ENCODE data around the gene ATP5F1D.

ATP5F1D gene

DNA sequence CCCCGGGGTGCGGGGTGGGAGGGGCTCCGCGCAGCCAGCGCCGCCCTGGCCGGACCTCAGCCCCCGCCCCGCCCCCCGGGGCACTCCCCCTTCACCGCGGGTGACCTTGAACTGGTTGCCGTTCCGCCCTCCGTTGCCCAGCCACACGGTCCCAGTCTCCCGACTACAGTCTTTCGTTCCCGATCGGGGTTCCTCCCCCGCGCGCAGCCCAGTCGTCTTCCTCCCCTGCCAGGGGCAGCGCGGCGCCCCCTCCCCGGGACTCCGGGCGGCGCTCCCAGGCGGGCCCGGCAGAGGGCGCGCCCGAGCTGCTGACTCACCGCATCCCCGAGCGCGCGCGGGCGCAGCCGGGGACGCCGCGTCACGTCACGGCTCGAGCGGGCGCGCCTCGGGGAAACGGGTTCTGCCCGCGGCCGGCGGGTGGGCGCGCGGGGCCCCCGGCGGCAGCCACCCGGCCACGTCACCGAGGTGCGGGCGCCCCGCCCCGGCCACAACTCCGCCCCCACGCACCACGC, 7.3 kb downstream of the ATP5F1D start:
- H3K27ac ChIP-seq = peak overlapping the region; percentile 91
- TF ChIP-seq, protein P1, sequence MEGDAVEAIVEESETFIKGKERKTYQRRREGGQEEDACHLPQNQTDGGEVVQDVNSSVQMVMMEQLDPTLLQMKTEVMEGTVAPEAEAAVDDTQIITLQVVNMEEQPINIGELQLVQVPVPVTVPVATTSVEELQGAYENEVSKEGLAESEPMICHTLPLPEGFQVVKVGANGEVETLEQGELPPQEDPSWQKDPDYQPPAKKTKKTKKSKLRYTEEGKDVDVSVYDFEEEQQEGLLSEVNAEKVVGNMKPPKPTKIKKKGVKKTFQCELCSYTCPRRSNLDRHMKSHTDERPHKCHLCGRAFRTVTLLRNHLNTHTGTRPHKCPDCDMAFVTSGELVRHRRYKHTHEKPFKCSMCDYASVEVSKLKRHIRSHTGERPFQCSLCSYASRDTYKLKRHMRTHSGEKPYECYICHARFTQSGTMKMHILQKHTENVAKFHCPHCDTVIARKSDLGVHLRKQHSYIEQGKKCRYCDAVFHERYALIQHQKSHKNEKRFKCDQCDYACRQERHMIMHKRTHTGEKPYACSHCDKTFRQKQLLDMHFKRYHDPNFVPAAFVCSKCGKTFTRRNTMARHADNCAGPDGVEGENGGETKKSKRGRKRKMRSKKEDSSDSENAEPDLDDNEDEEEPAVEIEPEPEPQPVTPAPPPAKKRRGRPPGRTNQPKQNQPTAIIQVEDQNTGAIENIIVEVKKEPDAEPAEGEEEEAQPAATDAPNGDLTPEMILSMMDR (conservative IDR thresholded peaks at IDR 0.05) = peak; percentile 94

DNA sequence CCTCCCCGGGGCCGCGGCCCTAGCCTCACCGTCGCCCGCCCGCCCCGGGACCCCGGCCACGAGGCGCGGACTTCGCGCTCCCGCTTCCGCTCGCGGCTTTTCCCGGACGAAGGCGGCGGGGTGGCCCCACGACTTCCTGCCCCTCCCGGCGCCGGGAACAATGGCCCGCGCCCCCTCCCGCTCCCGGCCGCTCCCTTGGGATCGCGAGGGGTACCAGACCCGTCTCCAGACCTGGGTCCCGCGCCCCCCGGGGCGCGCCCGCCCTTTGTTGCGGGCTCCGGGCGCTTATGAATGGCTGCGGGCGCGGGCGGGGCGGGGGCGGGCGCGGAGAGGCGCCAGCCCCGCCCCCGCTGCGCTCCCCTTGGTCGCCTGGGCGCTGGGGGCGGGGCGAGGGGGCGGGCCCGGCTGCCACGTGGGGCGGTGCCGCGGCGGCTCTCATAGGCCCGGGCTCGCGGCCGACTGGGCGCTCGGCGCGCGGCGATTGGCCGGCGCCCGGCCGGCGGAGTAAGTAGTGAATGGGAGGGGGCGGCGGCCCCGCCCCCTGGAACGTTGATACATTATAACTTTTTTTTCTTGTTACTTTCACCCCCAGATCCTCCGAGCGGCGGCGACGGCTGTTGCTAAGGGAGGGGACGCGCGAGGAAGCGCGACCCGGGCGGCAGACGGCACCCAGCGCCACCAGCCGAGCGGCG, 7.9 kb downstream of the ATP5F1D start:
- TF ChIP-seq, protein P1 (conservative IDR thresholded peaks at IDR 0.05) = no peak
- peak overlapping the region; percentile 91 for H3K27ac ChIP-seq

DNA sequence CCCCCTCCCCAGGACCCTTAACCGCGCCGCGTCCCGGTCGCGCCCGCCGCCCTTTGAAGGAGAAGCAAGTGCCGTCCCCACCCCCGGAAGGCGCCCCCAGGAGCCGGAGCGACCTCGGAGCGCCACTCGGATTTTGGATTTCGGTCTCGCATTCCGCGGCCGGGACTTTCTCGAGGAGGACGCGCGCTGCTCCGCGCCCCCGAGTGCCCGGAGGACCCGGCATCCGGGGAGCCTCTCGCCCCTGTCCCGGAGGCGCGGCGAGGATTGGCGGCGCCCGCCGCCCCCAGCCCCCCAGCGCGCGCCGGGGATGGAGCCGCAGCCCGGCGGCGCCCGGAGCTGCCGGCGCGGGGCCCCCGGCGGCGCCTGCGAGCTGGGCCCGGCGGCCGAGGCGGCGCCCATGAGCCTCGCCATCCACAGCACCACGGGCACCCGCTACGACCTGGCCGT, 8.5 kb downstream of the ATP5F1D start:
- TF ChIP-seq, protein P1 (conservative IDR thresholded peaks at IDR 0.05) = no peak
- H3K27ac ChIP-seq = peak overlapping the region; percentile 91

DNA sequence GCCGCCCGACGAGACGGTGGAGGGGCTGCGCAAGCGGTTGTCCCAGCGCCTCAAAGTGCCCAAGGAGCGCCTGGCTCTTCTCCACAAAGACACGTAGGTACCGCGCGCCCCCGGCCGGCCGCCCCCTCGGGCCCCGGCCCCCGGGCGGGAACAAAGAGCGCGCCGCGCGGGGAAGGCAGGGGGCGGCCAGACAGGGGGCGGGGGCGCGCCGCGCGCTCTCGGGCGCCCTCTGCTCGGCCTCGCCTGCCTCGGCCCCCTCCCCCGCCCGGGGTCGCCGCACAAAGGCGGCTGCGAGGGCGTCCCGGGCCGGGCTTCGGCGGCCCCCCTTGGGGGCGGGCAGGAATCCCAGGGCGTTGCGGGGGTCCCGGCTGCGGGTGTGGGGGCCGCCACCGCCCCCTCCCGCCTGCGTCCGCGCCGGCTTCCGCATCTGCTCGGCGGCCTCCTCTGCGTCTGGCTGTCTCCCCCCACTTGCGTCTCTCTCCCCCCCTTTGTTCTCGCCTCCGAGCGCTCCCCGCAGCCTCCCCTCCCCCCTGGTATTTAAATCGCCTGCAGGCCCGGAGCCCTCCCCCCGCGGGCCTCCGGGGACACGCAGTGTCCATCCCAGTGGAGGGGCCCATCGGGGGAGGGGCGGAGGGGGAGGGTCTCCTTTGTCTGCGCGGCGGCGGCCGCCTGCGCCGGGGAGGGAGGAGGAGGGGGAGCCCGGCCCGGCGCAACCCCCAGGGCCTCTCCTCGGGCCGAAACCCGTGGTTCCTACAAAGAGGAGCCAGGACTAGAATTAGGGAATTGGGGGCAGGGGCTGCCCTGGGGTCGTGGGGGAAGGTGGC, 9.1 kb downstream of the ATP5F1D start:
- H3K27ac ChIP-seq = peak overlapping the region; percentile 91
- TF ChIP-seq, protein P1 (conservative IDR thresholded peaks at IDR 0.05) = no peak

DNA sequence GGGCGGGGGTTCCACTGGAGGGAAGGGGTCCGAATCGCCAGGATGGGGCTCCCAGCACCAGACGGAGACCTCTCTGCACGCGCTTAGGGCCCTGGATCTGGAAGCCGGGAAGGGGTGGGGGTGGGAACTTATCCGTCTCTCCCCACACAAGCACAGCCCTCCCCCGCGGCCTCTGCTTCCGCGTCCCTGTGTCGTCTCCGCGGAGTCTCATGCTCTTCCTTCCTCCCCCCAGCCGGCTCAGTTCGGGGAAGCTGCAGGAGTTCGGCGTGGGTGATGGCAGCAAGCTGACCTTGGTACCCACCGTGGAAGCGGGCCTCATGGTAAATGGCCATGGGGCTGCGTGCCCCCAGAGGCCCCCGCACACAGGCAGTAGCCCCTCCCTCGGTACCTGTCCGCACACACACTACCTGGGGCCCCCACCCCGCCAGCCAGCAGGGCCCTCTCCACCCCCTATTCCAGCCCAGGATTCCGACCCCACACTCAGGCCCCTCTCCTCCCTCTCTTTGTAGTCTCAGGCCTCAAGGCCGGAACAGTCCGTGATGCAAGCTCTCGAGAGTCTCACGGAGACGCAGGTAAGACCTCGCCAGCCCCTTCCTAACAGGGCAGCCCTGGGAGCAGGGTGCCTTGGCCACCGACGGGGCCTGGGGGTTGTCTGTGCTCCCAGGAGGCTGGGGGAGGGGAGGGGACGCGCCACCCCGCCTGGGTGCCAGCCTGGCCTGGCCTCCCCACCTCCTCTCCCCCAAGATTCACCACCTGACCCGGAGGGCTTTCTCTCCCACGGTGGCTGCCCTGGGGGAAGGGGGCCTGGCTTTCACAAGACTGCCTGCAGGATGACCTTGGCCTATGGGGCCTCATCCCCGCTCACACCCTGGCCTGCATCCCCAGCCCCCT, 10.0 kb downstream of the ATP5F1D start:
- peak overlapping the region; percentile 91 for H3K27ac ChIP-seq
- TF ChIP-seq, protein P1 (conservative IDR thresholded peaks at IDR 0.05) = no peak

DNA sequence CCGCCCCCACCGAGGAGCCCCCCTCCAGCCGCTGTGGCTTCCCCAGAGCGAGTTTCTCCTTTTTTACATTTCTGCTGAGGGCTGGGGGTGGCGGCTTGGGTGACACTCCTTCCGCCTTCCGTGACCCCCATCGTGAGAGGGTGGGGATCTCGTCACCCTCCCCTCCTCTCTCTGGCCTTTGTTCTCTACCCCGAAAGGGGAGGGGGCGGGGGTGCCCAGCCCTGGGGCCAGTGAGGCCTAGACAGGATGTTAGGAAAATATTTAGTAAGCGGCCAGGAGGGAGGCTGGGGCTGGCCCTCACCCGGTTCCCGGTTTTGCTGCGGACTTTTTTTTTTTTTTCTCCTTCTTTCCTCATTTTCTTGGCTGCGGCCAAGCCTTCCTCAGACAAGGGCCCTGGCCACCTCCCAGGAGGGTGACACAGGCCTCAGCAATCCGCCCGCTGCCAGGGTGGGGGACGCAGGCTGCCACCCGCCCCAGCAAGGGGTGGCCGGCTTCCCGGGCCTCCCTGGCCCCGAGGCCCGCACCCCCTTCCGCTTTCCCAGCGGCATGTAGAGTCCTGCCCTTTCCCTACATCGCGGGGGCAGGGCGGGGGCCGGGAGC, 10.8 kb downstream of the ATP5F1D start:
- H3K27ac ChIP-seq = peak overlapping the region; percentile 91
- TF ChIP-seq, protein P1 (conservative IDR thresholded peaks at IDR 0.05) = no peak
